Nucleus accumbens (tissue), 56 donors: ENCODE measurements around the gene ADAMTS2.

Experiments
- DNase-seq, 56 donors: peaks; one replicate each; lab custom pipeline; 2025; lab: John Stamatoyannopoulos, UW

ADAMTS2 gene

DNA sequence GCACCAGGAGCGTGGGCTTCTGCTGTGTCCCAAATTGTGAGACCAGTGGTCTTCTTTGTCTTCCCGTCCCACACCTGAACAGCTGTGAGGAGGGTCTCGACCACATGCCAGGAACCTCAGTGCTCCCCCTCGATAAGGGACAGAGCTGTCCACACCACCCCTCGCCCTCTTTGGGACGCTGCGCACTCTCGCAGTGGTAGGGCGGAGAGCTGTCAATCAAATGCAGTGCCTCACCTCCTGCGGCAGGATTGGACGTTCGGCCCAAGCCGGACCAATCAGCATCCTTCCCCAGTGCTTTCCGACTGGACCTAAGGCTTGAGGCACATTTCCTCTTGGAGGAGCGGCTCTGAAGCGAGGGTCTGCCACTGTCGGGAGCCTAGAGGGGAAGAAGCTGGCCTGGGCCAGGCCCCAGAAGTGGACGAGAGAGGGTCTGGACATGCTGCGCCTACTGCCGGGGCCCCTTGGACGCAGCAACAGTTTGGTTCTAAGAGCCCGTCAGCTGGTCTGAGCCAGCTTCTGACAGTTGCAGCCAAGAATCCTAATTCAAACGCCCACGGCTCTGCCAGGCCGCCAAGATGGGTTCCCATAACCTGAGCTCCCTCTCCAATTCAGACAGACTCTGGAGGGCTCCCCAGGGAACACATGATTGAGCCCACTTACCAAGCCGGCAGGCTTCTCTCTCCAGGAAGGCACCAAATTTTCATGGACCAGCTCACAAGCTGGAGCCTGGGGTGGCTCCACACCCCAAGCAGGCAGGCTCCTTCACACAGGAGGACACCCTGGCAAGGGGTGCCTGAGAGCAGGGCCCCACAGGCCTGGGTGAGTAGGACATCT, 28.1 kb upstream of the ADAMTS2 start:
- no peak for DNase-seq

DNA sequence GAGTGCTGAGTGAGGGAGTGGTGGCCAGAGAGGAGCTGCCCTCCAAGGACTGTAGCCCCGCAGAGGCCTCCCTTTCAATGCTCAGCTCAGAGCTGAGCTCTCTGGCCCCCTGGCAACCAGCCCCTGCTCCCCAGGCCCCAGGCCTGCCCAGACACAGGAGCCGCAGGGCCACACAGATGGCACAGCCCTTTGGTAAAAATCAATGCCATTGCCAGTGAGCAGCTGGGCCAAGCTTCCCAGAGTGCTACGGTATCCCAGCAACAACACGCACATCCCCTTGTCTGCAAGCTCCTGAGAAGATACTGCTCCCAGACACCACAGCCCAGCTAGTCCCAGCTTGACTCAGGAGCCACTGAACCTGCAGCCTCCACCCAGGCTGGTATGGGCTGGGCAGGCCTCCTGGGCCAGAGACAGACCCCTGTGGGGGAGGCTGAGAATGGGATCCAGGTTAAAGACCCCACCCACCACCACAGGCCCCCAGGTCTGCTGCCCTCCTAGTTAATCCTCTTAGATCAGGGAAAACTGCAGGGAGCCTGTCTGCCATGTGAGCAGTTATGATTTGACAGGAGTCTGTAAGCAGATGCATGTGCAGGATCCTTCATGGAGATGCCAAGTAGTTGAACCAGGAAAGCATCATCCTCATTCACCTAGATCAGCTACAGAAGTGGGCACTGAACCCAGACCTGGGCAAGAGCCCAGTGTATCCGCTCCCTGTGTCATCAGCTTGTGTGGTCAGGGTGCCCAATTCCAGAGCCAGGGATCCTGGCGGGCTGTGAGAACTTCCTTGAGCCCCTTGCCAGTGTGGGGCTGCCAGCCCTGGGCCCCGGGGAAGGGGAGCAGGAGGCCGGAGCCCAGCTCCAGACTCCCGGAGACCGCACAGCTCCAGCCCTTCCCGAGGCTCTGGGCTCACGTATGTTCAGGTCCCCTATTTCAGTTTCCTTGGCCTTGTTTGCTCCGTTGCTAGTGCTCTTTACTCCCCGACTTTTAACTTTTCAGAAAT, 26.7 kb upstream of the ADAMTS2 start:
- peak in 11 of 56 donors; percentile 3 to 60 (median 14) for DNase-seq

DNA sequence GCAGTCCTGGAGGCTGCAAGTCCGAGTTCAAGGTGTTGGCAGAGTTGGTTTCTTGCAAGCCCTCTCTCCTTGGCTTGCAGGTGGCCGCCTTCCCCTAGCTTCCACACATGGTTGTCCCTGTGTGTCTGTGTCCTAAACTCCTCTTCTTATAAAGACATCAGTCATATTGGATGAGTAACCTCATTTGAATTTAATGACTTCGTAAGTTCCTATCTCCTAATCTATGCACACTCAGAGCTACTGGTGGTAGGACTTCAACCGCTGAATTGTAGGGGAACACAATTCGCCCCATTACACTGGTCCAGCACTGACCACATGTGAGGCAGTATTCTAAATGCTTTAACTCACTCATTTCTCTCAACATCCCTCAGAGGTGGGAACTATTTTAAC, 25.9 kb upstream of the ADAMTS2 start:
- no peak for DNase-seq

DNA sequence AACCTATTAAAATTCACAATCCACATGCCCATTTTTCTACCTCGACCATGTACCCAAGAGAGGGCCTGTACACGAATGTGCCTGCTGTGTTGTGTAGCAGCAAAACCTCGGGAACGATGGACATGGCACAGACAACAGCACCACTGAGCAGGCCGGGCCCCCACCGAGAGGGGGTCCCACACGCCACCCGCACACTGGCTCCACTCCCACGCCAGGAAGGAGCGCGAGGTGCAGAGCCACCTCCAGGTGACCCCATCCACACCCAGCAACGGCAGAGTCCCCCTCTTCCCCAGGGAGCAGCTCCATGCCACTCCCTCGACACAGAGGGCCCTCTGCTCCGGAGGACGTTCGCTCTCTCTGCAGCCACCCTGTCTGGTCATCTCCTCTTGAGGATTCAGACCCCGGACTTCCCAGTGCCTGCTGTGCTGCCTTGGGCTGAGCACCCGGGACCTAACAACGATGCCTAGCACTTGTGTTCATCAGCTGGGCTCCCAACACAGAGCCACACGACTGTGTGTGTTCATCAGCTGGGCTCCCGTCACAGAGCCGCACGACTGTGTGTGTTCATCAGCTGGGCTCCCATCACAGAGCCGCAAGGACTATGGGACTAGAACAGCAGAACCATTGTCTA, 25.3 kb upstream of the ADAMTS2 start:
- DNase-seq = peak in 15 of 56 donors; percentile 8 to 48 (median 15)

DNA sequence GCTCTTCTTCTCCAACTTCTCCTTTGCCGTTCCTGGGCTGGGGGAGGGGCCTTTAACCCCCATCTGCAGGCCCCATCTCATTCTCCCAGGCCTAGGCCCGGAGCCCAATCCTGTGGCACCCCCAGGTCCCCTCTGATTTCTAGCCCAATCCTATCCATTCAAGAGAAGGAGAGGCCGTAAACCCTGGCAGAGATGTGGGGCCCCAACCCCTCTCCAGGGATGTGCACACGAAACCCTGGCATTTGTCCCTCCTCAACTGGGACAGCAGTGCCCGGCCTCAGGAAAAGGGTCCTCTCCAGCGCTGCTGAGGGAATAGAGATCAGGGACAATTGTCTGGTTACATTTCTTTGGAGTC, 24.2 kb upstream of the ADAMTS2 start:
- DNase-seq = no peak

DNA sequence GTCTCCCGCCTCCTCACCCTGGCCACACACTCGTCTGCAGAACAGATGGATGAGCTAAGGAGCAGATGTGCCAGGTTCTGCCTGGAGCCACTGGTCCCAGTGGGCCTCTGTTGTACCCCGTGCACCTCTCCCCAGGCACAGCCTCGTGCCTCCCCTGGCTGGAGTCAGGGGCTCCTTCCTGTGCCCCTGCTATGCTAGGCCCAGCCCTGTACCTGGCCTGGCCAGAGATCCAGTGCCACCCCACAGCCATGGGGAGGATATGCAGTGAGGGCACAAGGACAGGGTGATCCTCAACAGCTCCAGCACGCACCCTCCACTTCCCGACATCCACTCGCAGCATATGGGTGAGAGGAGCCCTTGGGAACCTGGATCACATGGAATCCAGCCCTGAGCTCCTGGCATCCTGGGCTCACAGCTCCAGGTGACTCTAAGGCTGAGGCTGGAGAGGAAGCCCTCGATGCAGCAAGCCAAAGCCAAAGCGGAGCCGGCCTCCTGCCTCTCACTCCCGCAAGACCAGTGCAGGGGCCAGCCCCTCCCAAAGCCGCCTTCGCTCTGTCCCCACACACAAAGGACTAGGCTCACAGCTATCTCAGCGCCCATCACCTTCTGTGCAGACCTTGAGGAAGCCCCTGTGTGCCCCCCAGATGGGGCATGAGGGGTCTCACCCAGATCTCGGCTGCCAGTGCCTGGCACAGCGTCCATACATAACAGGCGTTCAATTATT, 23.7 kb upstream of the ADAMTS2 start:
- DNase-seq = no peak

DNA sequence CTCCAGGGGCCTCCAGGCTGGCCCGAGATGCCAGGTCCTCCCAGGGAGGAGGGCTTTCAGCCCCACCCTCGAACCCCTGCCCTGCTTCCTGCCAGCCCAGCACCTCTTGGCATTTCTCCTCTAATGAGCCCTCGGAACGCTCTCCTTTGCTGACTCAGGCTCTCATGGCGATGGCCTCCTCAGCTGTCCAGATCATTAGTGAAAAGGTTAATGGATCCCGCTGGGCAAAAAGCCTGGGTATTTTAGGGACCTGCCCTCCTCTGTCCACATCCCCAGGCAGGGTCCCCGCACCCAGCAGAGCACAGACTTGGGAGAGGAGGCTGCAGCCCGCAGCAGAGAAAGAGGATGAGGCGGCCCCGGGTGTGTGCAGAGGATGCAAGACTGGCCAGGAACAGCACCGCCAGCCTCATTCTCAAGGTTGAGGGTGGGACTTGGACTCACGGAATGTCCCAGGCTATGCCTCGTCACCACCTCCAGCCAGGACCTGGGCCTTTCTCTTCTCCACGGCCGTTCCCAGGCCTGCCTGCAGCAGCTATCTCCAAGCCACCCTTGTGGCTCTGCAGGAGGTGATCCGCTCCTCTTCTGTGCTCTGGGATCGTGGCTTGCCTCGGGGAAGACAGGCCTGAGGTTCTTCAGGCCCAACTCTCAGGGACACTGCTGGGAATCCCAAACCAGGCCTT, 23.0 kb upstream of the ADAMTS2 start:
- DNase-seq = no peak

DNA sequence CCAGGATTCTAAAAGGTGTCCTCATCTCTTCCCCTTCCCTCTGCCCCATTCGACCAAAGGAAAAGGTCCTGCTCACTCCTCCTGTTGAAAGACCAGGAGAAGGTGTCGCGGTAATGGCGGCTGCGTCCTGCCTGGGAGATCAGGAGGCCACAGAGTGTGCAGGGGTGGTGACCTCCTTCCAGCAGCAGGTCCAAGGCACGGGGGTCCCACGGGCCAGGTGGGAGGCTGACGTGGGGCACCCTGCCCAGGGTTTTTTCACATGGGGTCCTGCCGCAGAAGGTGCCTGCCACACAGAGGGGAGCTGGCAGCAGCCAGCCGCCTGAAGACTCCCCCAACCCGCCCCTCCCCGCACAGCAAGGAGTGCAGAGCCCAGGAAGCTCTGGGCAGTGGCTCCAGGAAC, 22.2 kb upstream of the ADAMTS2 start:
- DNase-seq = no peak

DNA sequence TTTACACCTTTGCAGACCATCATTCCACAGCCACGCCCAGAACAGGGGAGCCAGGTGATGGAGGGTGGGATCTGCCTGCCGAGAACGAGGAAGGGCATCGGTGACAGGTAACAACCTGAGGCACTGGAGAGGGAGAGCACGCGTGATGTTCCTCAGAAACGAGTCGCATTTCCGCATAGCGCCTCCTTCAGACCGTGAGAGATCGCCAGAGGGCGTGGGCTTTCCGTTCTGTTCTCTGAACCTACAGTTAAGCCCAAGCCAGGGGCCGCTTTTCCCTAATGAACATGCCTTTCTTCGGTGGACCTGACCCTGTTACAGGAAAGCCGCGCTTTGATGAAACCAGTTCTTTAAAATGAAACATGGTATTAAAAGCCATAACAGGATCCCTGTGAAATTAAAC, 17.1 kb upstream of the ADAMTS2 start:
- DNase-seq = no peak

DNA sequence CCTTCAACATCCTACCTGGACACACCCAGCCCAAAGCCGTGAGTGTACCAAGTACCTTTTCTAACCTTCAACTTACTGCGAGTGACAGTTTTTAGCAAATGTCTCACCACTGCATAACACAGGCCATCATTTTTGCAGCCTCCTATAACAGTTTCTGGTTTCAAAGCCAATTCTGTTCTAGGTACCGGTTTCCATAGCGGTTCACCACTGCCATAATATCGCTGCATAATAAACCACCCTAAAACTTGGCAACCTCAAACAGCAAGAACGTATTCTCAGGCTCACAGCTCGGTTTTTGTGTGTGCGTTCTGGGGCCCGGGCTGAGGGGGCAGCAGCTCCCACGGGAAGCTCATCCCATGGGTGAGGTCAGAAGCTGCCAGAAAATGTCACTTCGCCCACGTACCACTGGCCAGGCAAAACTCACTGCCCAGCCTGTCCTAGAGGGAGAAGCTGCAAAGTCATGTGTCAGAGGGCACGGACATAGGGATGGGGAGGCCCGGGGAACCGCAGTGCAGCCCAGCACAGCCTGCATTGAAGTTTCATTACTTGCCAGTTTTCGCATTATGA, 15.9 kb upstream of the ADAMTS2 start:
- no peak for DNase-seq

DNA sequence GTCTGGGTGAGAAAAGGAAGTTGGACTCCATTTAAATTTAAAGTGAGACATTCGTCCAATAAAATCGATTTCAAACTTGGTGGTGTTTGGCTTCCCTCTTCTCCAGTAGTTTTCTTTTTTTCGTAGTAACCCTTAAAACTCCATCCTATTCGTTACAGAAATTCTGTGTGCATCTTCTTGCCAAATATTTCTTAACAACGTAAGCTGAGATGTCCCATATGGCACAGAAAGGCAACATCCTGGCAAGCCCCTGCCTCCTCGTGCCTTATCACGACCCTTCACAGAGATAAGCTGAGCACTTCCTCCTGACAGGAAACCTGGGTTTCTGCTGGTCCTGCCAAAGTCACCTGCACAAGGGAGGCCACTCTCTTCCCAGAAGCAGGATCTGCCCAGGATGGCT, 11.8 kb upstream of the ADAMTS2 start:
- DNase-seq = no peak

DNA sequence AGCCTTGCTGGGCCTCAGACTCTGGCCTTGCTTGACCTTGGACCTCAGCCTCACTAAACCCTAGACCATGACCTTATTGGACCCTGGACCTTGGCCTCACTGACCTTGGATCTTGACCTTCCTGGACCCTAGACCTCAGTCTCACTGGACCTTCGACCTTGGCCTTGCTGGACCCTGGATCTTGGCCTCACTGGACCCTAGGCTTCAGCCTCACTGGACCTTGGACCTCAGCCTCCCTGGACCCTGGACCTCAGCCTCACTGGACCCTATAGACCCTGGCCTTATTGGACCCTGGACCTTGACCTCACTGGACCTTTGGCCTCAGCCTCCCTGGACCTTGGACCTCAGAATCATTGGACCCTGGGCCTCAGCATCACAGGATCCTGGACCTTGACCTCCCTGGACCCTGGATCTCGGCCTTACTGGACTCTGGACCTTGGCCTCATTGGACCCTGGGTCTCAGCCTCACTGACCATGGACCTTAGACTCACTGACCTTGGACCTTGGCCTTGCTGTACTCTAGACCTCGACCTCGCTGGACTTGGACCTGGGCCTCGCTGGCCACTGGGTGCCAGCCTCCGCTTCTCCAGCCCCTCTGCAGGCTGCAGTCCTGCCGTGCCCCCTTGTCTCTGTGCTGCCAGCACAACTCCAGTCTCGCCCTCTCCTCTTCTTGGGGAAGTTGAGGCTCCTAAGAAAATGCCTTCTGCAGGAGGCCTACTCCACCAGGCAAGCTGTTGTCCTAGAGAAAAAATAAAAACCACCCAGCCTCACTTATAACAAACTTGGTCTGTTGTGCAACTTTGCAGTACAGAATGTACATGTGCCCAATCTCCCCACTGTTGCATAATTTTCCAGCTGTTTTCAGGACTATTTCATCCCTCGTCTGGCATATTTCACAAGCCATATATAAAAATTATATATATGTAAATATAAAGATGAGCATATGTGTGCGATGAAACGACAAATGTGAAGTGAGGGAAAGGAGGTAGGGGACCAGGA, 11.0 kb upstream of the ADAMTS2 start:
- DNase-seq = no peak

DNA sequence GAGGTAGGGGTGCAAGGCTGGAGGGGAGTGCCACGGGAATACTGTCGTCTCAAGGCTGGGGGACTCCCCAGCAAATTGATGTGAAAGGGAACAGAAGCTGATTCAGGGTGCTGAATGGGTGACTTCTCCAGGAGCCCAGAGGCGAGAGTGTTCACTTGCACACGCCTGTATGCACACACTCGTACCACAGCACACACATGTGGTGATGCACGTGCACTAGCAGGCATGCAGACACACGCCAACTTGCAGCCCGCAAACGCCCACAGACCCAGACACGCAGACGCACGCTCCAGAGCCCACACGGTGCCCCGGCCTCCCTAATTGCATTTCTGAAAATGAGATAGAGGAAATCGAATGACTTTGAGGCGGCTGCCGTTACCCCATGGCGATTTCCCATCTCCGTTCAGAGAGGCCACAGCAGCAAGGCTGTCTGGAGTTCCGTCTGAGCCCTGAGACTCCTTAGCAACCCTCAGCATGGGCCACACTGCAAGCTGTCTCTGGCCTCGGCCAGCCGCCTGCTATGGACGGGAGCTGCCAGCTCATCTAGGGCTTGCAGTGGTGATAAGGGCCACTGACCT, 9.1 kb upstream of the ADAMTS2 start:
- DNase-seq = no peak

DNA sequence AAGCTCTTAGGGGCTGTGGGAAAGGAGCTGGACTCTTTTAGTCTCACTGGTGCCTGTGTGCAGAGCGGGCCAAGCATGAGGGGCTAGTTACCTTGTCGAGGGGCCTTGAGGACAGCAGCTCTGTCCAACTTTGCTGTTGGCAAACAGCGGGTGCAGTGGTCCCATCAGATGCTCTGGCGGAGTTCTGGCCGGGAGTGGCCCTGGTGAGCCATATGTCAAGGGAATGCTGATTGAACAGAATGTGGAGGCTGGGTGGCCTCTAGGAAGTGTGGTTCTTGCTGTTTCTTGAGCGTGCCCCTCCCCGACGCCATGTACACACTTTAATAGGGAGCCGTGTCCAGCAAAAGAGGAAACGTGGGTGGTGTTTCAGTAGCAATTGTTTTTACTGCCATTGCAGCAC, 3.6 kb upstream of the ADAMTS2 start:
- no peak for DNase-seq

DNA sequence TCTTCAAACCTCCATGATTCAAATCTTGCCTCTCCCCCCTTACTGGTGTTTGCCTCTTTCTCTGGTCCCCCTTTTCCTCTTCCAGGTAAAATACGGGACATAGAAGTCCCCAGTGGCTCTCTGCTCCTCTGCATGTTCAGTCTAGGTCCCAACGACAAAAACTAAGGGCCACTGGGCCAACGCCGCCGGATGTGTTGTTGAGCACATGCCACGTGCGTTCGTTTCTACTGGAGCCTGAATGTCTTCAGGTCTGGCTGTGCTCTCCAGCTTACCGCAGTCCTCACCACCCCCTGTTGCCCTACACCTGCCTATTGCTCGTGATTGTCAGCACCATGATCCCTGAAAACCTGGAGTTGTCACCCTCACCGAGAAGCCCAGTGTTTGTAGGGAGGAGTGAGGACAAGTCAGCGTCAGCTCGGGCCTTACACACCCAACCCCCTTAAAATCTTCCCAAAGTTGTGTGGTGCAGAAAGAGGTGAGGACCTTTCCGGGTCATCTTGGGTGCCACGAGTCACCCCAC, 2.8 kb upstream of the ADAMTS2 start:
- DNase-seq = no peak

DNA sequence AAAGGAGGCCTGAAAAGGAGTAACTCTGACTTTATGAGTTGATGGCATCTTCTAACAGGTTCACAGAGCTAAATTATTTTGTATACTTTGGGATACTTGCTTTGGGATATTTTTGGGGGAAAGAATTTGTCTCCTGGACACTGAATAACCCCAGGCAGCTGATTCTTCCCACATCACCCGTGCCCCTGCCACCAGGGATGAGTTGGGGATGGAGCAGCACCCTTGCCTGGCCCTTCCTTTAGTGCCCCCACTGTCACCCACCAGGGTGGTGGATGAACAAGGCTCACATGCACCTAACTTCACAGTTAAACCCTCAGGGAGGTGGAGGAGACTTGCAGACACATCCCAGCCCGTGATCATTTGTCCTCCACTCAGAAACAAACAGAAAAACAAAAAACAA, 2.3 kb upstream of the ADAMTS2 start:
- DNase-seq = no peak

DNA sequence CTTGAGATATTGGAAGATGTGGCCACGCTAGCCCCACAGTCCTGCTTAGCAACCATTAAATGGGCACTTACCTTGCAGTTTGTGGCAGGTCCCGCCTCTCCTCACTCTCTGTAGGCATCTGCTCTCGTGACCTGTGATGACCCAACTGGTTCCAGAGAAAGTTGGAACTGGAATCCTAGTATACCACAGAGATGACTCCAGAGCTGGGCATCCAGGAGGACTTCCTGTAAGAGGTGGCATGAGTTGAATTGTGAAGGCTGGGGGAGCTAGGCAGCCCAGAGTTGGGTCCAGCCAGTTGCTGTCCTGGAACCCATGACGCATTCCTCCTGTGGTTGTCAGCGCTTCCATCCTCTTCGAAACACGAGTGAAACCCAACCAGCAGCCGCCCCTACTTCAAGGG, 1.6 kb upstream of the ADAMTS2 start:
- DNase-seq = no peak

DNA sequence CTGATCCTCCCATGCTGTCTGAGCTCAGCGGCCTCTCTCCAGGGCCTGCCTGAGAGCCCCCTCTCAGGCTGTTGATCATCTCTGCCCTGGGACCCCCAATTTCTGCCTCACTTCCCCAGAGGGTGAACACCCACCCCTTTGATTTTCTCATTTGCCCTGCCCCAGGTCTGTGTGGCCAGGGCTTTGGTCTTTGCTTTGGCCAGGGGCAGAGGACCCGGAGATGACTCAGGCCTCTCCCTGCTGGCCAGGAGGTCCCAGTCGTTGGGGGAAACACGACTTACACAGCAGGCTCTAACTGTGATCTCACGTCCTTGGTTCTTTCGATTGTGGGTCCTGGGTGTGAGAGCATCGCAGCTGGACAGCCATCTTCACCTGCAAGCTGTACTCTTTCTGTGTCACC, 1.1 kb upstream of the ADAMTS2 start:
- no peak for DNase-seq
